Adrenal gland (tissue), 12 donors: ENCODE results near the gene HOXC13. TPM values are rescaled to one million over a fixed set of nuclear protein-coding genes. Genes with fewer than 3 reads are reported as not detected.

Source experiments
- DNase-seq, 7 donors: peaks; one replicate each; pipeline ENCODE4 v3.0.0-alpha.2; 2019 to 2020
- H3K27ac ChIP-seq, 5 donors: fragments of 200-600 bp; sonication (generic) in 4 of 5; 1 replicate in 3 of 5; 2 replicates in 2 of 5; pipeline versions ENCODE4 v1.5.1 to v1.8.0; 2016 to 2020; ENCODE audit warnings: mild to moderate bottlenecking in 1 of 5
- H3K27me3 ChIP-seq: fragments of 200-600 bp; 2 replicates; pipeline ENCODE4 v1.8.0; 2021
- H3K36me3 ChIP-seq, 2 donors: fragments of 200-600 bp; replicated peaks in 1 of 2; 1 replicate in 1 of 2; 2 replicates in 1 of 2; pipeline versions ENCODE4 v1.5.1 to v1.8.0; 2018 to 2022
- H3K4me1 ChIP-seq, 2 donors: fragments of 200-600 bp; replicated peaks in 1 of 2; 1 replicate in 1 of 2; 2 replicates in 1 of 2; pipeline versions ENCODE4 v1.5.1 to v1.8.0; 2018 to 2021
- H3K4me3 ChIP-seq, 4 donors: fragments of 200-600 bp; sonication (generic) in 3 of 4; one replicate each; pipeline ENCODE4 v1.5.1; 2016 to 2018
- H3K9me3 ChIP-seq, 3 donors: fragments of 200-600 bp; sonication (generic) in 1 of 3; replicated peaks in 1 of 3; 1 replicate in 2 of 3; 2 replicates in 1 of 3; pipeline versions ENCODE4 v1.5.1 to v1.8.0; 2016 to 2021
- POLR2A ChIP-seq, 2 donors: fragments of 450-650 bp; IDR thresholded peaks; one replicate each; pipeline ENCODE4 v1.6.1; 2017; ENCODE audit warnings: antibody characterized with exemption in 2 of 2, mild to moderate bottlenecking in 2 of 2, moderate library complexity in 1 of 2
- WGBS, 4 donors: extraction: QIAGEN DNeasy Blood & Tissue Kit in 2 of 4; methylation state at CpG; one replicate each; pipeline versions ENCODE4 v1.1.5 to v1.1.7; 2013 to 2017; 5-methylcytosine and 5-hydroxymethylcytosine counted together
- intact Hi-C, 2 donors: fragments of 100-400 bp; cut with DNase I; formaldehyde crosslinking; loops; one replicate each; pipeline versions ENCODE4 v1.14.1 to v1.15.0; 2022 to 2023
- polyA plus RNA-seq, 3 donors: library from polyadenylated mRNA; stranded (reverse); fragments of 200-250 nt in 2 of 3; fragments of 350-450 nt in 1 of 3; fragmentation: Illumina TruSeq in 1 of 3; extraction: RNeasy Lipid Tissue Mini Kit (QIAGEN cat#74804) in 1 of 3; gene quantifications; one replicate each; pipeline ENCODE4 v1.2.3, GENCODE V29; 2013 to 2014
- total RNA-seq, 9 donors: library from RNA; depleted of rRNA in 4 of 9; stranded (reverse); fragments of >200 nt in 4 of 9; fragments of 120-200 nt in 1 of 9; fragmentation: NEBNext Ultra II Directional in 1 of 9; extraction: Animal tissue kit (Norgen Biotek cat#: 25700) in 1 of 9; gene quantifications; one replicate each; pipeline versions ENCODE4 v1.1.0 to v1.2.4, GENCODE V29; 2013 to 2023
- TF ChIP-seq, protein P1 (sequence below), 6 experiments: fragments of 450-650 bp in 4 of 6; fragments of 200-600 bp in 2 of 6; sonication (generic) in 1 of 6; IDR thresholded peaks; 1 replicate in 5 of 6; 2 replicates in 1 of 6; pipeline versions ENCODE4 v1.5.1 to v1.8.0; 2016 to 2021; ENCODE audit warnings: antibody characterized with exemption in 6 of 6, mild to moderate bottlenecking in 2 of 6, moderate library complexity in 1 of 6
- donor health status: healthy with polysubstance abuse.
- donor health status: Bipolar disorder and iron deficiency.
- donor health status: DM: yes; HTN: yes; CAD: no.
- donor health status: DM: no; HTN: no; CAD: no.
- donor health status: DM: no; HTN: no; CAD: no.
- donor health status: DM: yes; HTN: yes; CAD: no.

Gene HOXC13
- total and polyA plus RNA-seq, 12 donors: 0.11 TPM; not detected in 11

DNA sequence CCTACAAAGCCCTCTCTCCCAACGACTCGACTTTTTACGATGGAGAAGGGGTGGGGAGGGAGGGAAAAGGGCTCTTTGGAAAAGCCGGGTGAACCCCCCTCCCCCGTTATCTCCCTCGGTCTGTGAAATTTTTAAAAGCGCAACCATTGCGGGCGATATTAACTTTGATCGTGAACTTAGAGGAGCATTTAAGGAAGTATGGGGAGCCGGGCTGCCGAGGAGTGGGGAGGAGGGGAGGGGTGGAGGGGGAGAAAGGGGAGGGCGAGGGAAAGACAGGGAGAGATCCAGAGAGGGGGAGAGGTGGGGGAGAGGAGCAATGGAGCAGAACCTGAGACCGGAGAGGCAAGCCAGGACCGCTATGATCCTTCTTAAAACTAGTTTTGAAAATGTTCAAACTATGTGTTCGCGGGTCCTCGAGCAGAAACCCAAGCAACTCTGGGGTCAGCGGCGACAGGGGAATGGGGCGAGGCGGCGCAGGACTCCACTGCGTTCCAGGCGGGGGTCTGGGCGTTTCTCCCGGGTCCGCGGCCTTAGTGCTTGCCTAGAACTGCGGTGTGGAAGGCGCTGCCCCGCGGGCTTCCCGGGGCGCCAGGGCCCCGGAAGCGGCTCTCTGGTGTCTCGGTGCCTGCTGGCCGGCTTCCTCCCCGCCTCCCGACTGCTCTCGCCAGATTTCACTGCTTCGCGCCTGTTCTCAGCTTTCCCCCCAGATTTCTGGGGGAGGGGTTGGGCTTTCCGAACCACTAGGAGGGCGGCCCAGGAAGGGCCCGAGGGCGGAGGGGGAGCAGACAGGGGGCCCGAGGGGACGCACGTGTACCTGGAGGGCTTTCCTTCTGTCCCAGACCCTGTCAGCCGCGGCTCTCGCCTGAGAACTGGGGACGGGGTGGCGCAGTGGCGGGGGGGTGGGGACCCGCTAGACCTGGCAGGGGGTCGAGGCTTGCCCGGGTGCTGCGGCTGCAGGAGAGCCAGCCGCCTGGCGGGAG, 35.7 kb downstream of the HOXC13 start, which contains the start of gene HOTAIR:
TSS of gene HOTAIR (minus strand) at position 871 of the 980 bp plus-strand sequence.
- TF ChIP-seq, protein P1, sequence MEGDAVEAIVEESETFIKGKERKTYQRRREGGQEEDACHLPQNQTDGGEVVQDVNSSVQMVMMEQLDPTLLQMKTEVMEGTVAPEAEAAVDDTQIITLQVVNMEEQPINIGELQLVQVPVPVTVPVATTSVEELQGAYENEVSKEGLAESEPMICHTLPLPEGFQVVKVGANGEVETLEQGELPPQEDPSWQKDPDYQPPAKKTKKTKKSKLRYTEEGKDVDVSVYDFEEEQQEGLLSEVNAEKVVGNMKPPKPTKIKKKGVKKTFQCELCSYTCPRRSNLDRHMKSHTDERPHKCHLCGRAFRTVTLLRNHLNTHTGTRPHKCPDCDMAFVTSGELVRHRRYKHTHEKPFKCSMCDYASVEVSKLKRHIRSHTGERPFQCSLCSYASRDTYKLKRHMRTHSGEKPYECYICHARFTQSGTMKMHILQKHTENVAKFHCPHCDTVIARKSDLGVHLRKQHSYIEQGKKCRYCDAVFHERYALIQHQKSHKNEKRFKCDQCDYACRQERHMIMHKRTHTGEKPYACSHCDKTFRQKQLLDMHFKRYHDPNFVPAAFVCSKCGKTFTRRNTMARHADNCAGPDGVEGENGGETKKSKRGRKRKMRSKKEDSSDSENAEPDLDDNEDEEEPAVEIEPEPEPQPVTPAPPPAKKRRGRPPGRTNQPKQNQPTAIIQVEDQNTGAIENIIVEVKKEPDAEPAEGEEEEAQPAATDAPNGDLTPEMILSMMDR (IDR thresholded peaks at IDR 0.05): no peak
- no peak for TF ChIP-seq POLR2A (IDR thresholded peaks at IDR 0.05)
- Histone ChIP-seq H3K4me1 (peaks cover 9 to 19% of the 10 kb centered on the region in 2 donors), H3K27me3 (peaks cover 90% of the 10 kb centered on the region), H3K4me3 (peak within 1 kb of the TSS in 1 of 4 donors; percentile 47), H3K9me3 (no peaks in the 10 kb centered on the region), H3K36me3 (no peaks in the 10 kb centered on the region), H3K27ac (no peak within 1 kb of the TSS)
- no peak for DNase-seq
- intact Hi-C loops: no loop called here
- WGBS, 4 donors: 1 to 4% (median 3%) methylated on average over 41 to 63 of the region's 63 CpGs

DNA sequence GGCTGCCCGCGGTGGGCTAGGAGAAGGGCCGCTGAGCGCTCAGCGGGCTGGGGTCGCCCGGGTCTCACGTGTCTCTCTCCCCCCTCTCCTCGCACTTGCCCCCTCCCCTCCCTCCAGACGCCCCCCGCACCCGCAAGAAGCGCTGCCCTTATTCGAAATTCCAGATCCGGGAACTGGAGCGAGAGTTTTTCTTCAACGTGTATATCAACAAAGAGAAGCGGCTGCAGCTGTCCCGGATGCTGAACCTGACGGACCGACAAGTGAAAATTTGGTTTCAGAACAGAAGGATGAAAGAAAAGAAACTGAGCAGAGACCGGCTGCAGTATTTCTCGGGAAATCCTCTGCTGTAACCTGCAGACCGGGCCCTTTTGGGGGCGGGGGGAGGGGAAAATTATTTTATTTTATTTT, 36.4 kb downstream of the HOXC13 start:
- H3K27me3 ChIP-seq: peaks cover 89% of the 10 kb centered on the region
- H3K27ac ChIP-seq: no peak overlapping the region
- no peaks in the 10 kb centered on the region for H3K9me3 ChIP-seq
- intact Hi-C loops: no loop called here
- peak overlapping the region in 1 of 4 donors; percentile 47 for H3K4me3 ChIP-seq
- no peaks in the 10 kb centered on the region for H3K36me3 ChIP-seq
- 4 to 12% (median 6%) methylated on average over 11 to 25 of the region's 25 CpGs for WGBS, 4 donors
- peaks cover 9 to 19% of the 10 kb centered on the region in 2 donors for H3K4me1 ChIP-seq
- no peak for TF ChIP-seq POLR2A (IDR thresholded peaks at IDR 0.05)
- TF ChIP-seq, protein P1 (IDR thresholded peaks at IDR 0.05): no peak
- no peak for DNase-seq

DNA sequence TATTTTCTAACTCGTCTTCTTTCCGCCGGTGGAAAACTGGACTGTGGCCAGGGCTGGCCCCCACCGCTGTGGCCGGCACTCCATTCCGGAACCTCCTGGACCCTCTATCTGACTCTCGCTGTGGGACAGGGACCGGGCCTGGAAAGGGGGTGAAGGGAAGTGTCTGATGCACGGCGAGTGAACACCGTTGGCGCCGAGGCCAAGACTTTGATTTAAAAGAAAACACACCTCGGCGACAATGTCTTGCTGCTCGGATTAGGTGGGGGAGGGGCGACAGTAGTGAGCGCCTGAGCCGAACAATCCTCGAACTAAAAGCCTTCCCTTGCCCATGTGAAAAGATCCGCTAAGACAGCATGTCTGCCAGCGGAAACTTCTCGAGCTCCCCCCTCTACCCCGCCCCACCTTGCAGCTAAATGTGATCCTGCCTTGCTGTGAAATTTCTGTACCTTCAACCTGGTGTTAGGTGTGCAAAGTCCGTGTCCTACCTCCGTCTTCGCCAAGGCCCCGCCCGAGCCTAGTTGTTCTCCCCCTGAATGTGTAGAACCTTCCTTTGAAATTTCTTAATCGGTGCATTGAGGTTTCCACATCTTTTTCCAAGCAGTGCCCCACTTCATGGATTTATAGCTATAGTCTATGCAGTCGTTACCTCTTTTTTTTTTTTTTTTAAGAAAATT, 37.0 kb downstream of the HOXC13 start:
- TF ChIP-seq, protein P1 (IDR thresholded peaks at IDR 0.05): no peak
- no peak for TF ChIP-seq POLR2A (IDR thresholded peaks at IDR 0.05)
- Histone ChIP-seq H3K36me3 (no peaks in the 10 kb centered on the region), H3K4me3 (no peak overlapping the region), H3K27ac (no peak overlapping the region), H3K9me3 (no peaks in the 10 kb centered on the region), H3K4me1 (peaks cover 9 to 19% of the 10 kb centered on the region in 2 donors), H3K27me3 (peaks cover 89% of the 10 kb centered on the region)
- no peak for DNase-seq
- intact Hi-C loops: no loop called here
- WGBS, 4 donors: 9 to 17% (median 14%) methylated on average over 26 to 31 of the region's 31 CpGs

DNA sequence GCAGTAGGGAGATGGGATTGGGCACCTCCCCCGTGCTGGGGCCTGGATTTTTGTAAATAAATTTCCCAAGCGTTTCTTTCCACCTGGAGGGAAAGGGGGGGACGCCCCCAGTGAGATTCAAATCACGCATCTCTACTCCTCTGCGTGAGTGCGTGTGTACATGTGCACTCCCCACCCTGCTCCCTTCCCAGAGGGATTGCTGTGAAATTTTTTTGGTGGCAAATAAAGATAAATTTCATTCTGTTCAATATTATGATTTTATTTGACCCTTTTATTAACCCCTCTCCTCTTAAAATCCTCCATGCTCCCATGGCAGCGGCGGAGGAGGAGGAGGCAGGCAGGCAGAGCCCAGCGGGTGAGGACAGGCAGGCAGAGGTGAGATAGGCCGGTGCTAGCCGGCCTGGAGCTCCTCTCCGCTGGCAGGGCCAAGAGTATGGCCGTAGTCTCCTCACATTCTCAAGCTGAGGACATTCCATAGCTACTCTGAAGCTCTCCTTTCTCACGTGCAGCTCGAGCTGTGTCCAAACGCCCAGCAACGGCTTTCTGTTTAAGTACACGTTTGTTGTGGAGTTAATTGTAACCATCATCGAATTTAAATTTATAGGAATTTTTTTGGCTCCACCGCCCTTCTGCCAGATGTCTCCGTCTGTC, 37.7 kb downstream of the HOXC13 start:
- H3K27me3 ChIP-seq: peaks cover 89% of the 10 kb centered on the region
- H3K36me3 ChIP-seq: no peaks in the 10 kb centered on the region
- H3K9me3 ChIP-seq: no peaks in the 10 kb centered on the region
- H3K4me1 ChIP-seq: peaks cover 9 to 19% of the 10 kb centered on the region in 2 donors
- 25 to 30% (median 26%) methylated on average over 21 of the region's 21 CpGs for WGBS, 4 donors
- no peak for TF ChIP-seq POLR2A (IDR thresholded peaks at IDR 0.05)
- TF ChIP-seq, protein P1 (IDR thresholded peaks at IDR 0.05): no peak
- no peak overlapping the region for H3K27ac ChIP-seq
- no peak for DNase-seq
- intact Hi-C loops: no loop called here
- no peak overlapping the region for H3K4me3 ChIP-seq
